ENCODE results near the gene PPP1R14D.

Gene PPP1R14D

DNA sequence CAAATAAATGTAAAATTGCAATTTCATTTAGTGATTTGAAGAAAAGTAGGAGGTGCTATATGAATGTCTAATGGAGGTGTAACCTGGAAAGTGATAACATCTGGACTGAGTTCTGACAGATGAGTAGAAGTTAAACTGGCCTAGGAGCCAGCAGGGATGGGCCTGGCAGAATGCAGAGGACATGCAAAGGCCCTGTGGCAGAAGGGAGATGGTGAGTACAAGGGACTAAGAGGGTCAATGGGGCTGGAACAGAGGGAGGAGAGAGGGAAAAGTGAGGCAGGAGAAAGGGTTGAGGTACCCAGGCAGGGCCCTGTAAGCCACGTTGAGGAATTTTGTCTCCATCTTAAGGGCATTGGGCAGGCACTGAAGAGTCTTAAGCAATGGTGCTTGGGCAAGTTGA is 3.4 kb upstream of the PPP1R14D start:
- Histone ChIP-seq H3K9ac (ENCODE audit: low read depth, low read length) (no peak overlapping the region), H3K4me3 (ENCODE audit: low read length) (no peak overlapping the region), H3K4me2 (ENCODE audit: low read length) (no peak overlapping the region), H3K9me3 (replicated peaks; ENCODE audit: low read length) (no peaks in the 10 kb centered on the region), H3K4me1 (ENCODE audit: control insufficient read depth, insufficient read depth, low read length) (no peaks in the 10 kb centered on the region), H3K27me3 (ENCODE audit: control insufficient read depth, insufficient read depth, low read length) (peaks cover 17% of the 10 kb centered on the region), H3K36me3 (ENCODE audit: insufficient read depth, low read length) (no peaks in the 10 kb centered on the region)

DNA sequence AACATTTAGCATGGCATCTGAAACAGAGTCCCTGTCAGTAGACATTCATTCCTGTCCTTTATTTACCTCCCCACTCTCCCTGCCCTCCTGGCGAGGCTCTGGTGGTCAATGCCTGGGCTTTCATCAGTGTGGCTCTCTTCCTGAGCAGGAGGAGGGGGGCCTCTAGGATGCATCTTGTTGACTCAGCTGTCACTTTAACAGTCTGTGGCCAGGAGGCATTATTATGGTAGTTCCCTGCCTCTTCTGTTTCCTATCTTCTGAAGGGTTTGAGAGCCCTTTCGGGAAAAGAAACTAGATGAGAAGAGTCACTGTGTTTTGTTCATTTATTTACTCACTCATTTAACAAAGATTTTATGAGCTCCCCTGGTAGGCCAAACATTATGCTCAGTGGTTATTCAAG is 2.4 kb upstream of the PPP1R14D start:
- no peaks in the 10 kb centered on the region for H3K9me3 ChIP-seq (replicated peaks; ENCODE audit: low read length)
- H3K4me2 ChIP-seq (ENCODE audit: low read length) = no peak overlapping the region
- peaks cover 27% of the 10 kb centered on the region for H3K27me3 ChIP-seq (ENCODE audit: control insufficient read depth, insufficient read depth, low read length)
- H3K9ac ChIP-seq (ENCODE audit: low read depth, low read length) = no peak overlapping the region
- H3K36me3 ChIP-seq (ENCODE audit: insufficient read depth, low read length) = no peaks in the 10 kb centered on the region
- no peak overlapping the region for H3K4me3 ChIP-seq (ENCODE audit: low read length)
- no peaks in the 10 kb centered on the region for H3K4me1 ChIP-seq (ENCODE audit: control insufficient read depth, insufficient read depth, low read length)

GRCh38 chr15:40829115-40829514 is 607 bp upstream of the PPP1R14D start:
- Histone ChIP-seq H3K9me3 (replicated peaks; ENCODE audit: low read length) (no peaks in the 10 kb centered on the region), H3K4me1 (ENCODE audit: control insufficient read depth, insufficient read depth, low read length) (no peaks in the 10 kb centered on the region)

DNA sequence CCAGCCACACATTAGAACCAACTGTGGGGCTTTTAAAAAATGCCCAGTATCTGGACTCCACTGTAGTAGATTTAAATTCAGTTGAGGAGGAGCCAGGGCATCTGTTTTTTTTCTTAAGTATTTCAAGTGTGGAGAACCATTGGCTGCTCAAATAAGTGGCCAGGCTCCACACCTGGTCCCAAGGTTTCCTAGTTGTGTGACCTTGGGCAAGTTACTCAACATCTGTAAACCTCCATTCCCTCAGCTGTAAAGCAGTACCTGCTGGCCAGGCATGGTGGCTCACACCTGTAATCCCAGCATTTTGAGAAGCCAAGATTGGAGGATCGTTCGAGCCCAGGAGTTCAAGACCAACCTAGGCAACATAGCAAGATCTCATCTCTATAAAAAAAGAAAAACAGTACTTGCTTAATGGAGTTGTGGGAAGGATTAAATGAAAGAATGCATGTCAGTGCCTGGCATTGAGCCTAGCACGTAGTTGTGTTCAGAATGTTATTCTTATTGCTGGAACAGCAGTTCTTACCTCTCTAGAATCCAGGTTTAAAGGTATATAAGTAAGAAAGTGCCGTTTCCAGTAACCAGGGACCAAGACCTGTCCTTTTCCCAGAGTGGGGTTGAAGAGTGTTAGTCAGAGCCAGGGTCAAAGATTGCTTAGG is 2.0 kb downstream of the PPP1R14D start:
- Histone ChIP-seq H3K4me2 (ENCODE audit: low read length) (no peak overlapping the region), H3K36me3 (ENCODE audit: insufficient read depth, low read length) (no peaks in the 10 kb centered on the region)

More at GRCh38 chr15:40829115-40829514, 607 bp upstream of the PPP1R14D start:
- Histone ChIP-seq H3K9ac (ENCODE audit: low read depth, low read length) (no peak overlapping the region), H3K36me3 (ENCODE audit: insufficient read depth, low read length) (no peaks in the 10 kb centered on the region), H3K4me3 (ENCODE audit: low read length) (no peak overlapping the region), H3K27me3 (ENCODE audit: control insufficient read depth, insufficient read depth, low read length) (peaks cover 34% of the 10 kb centered on the region), H3K4me2 (ENCODE audit: low read length) (no peak overlapping the region)

GRCh38 chr15:40825661-40826422 is 2.7 kb downstream of the PPP1R14D start:
- no peaks in the 10 kb centered on the region for H3K36me3 ChIP-seq (ENCODE audit: insufficient read depth, low read length)
- no peak overlapping the region for H3K4me3 ChIP-seq (ENCODE audit: low read length)
- H3K4me1 ChIP-seq (ENCODE audit: control insufficient read depth, insufficient read depth, low read length) = no peaks in the 10 kb centered on the region
- H3K9me3 ChIP-seq (replicated peaks; ENCODE audit: low read length) = no peaks in the 10 kb centered on the region
- H3K4me2 ChIP-seq (ENCODE audit: low read length) = no peak overlapping the region
- H3K9ac ChIP-seq (ENCODE audit: low read depth, low read length) = no peak overlapping the region
- H3K27me3 ChIP-seq (ENCODE audit: control insufficient read depth, insufficient read depth, low read length) = peaks cover 34% of the 10 kb centered on the region

More for the DNA sequence above, 2.0 kb downstream of the PPP1R14D start:
- Histone ChIP-seq H3K9ac (ENCODE audit: low read depth, low read length) (no peak overlapping the region), H3K4me1 (ENCODE audit: control insufficient read depth, insufficient read depth, low read length) (no peaks in the 10 kb centered on the region), H3K9me3 (replicated peaks; ENCODE audit: low read length) (no peaks in the 10 kb centered on the region), H3K27me3 (ENCODE audit: control insufficient read depth, insufficient read depth, low read length) (peaks cover 34% of the 10 kb centered on the region), H3K4me3 (ENCODE audit: low read length) (no peak overlapping the region)

GRCh38 chr15:40823572-40824343 is 4.8 kb downstream of the PPP1R14D start:
- Histone ChIP-seq H3K27me3 (ENCODE audit: control insufficient read depth, insufficient read depth, low read length) (peaks cover 30% of the 10 kb centered on the region), H3K9me3 (replicated peaks; ENCODE audit: low read length) (no peaks in the 10 kb centered on the region), H3K36me3 (ENCODE audit: insufficient read depth, low read length) (no peaks in the 10 kb centered on the region), H3K4me2 (ENCODE audit: low read length) (no peak overlapping the region), H3K9ac (ENCODE audit: low read depth, low read length) (no peak overlapping the region), H3K4me3 (ENCODE audit: low read length) (no peak overlapping the region), H3K4me1 (ENCODE audit: control insufficient read depth, insufficient read depth, low read length) (no peaks in the 10 kb centered on the region)

- H3K4me1 ChIP-seq (ENCODE audit: control insufficient read depth, insufficient read depth, low read length) = no peaks in the 10 kb centered on the region
Observed at GRCh38 chr15:40821195-40821594, 7.3 kb downstream of the PPP1R14D start.

DNA sequence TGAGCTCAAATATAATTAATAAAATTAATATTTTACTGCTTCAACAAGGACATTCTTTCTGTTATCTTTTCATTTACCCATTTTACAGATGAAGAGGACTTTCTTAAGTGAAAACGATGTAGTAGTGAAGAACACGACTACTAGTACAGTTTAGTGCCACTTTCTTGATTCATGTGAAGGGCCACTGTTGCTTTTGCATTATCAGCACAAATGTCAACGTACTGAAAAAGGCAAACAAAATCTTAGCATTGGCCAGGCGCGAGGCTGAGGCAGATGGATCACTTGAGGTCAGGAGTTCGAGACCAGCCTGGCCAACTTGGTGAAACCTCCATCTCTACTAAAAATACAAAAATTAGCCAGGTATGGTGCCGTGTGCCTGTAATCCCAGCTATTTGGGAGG is 9.5 kb downstream of the PPP1R14D start:
- no peaks in the 10 kb centered on the region for H3K4me1 ChIP-seq (ENCODE audit: control insufficient read depth, insufficient read depth, low read length)
- peaks cover 4% of the 10 kb centered on the region for H3K27me3 ChIP-seq (ENCODE audit: control insufficient read depth, insufficient read depth, low read length)
- no peak overlapping the region for H3K4me2 ChIP-seq (ENCODE audit: low read length)
- no peak overlapping the region for H3K9ac ChIP-seq (ENCODE audit: low read depth, low read length)
- H3K36me3 ChIP-seq (ENCODE audit: insufficient read depth, low read length) = peaks cover 4% of the 10 kb centered on the region
- H3K9me3 ChIP-seq (replicated peaks; ENCODE audit: low read length) = no peaks in the 10 kb centered on the region
- H3K4me3 ChIP-seq (ENCODE audit: low read length) = no peak overlapping the region

More at GRCh38 chr15:40821195-40821594, 7.3 kb downstream of the PPP1R14D start:
- H3K27me3 ChIP-seq (ENCODE audit: control insufficient read depth, insufficient read depth, low read length) = peaks cover 15% of the 10 kb centered on the region
- H3K4me3 ChIP-seq (ENCODE audit: low read length) = no peak overlapping the region
- H3K9me3 ChIP-seq (replicated peaks; ENCODE audit: low read length) = no peaks in the 10 kb centered on the region
- no peak overlapping the region for H3K4me2 ChIP-seq (ENCODE audit: low read length)
- no peaks in the 10 kb centered on the region for H3K36me3 ChIP-seq (ENCODE audit: insufficient read depth, low read length)
- no peak overlapping the region for H3K9ac ChIP-seq (ENCODE audit: low read depth, low read length)

DNA sequence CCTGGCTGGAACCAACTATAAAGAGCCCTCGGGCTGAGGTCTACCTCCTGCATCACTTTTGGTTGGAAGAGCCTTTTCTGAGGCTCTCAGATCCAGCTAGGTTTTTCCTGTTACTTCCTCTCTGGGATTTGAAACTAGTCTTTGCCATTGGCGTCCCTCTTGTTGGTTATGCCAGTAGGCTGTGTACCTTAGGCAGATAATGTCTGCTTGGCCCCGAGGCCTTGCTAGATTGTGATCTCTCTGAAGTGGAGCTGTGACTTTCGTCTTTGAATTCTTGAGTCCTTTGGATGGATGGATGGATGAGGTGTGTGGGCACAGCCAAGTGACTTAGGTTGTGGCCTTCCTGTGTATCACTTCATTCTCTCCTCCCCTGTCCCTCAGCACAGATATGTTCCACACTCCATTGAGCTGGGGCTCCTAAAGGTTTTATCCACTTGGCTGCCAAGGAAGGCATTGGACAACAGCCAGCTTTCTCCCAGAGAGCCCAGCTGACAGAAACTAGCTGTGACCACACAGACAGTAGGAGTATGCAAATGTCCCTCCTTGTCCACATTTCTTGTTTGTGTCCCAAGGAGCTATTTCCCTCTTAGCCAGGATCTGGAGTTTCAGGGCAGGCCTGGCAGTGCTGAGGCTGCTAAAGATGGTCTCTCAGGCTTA is 13.3 kb downstream of the PPP1R14D start:
- Histone ChIP-seq H3K9ac (ENCODE audit: low read depth, low read length) (no peak overlapping the region), H3K27me3 (ENCODE audit: control insufficient read depth, insufficient read depth, low read length) (peaks cover 4% of the 10 kb centered on the region), H3K36me3 (ENCODE audit: insufficient read depth, low read length) (peaks cover 26% of the 10 kb centered on the region), H3K4me3 (ENCODE audit: low read length) (no peak overlapping the region), H3K4me2 (ENCODE audit: low read length) (no peak overlapping the region), H3K4me1 (ENCODE audit: control insufficient read depth, insufficient read depth, low read length) (no peaks in the 10 kb centered on the region), H3K9me3 (replicated peaks; ENCODE audit: low read length) (no peaks in the 10 kb centered on the region)

GRCh38 chr15:40812721-40813425 is 15.6 kb downstream of the PPP1R14D start:
- peaks cover 8% of the 10 kb centered on the region for H3K4me1 ChIP-seq (ENCODE audit: control insufficient read depth, insufficient read depth, low read length)
- no peaks in the 10 kb centered on the region for H3K9me3 ChIP-seq (replicated peaks; ENCODE audit: low read length)
- H3K36me3 ChIP-seq (ENCODE audit: insufficient read depth, low read length) = peaks cover 26% of the 10 kb centered on the region

More at GRCh38 chr15:40812721-40813425, 15.6 kb downstream of the PPP1R14D start:
- Histone ChIP-seq H3K4me2 (ENCODE audit: low read length) (no peak overlapping the region), H3K27me3 (ENCODE audit: control insufficient read depth, insufficient read depth, low read length) (no peaks in the 10 kb centered on the region), H3K4me3 (ENCODE audit: low read length) (no peak overlapping the region), H3K9ac (ENCODE audit: low read depth, low read length) (no peak overlapping the region)
